Activated CD8-positive, alpha-beta memory T cell treated with anti-CD3 and anti-CD28 coated beads, Interleukin-2, amount 50 U/mL, for 24 hours (primary cell): Measurements from ENCODE around the gene AGPAT1.
"Not testable (repeated sequence)": the region's sequence is repeated elsewhere in the genome, so short reads cannot be mapped to it uniquely, and the experiment has no call there.

Experiments
- DNase-seq: peaks from one replicate; pipeline ENCODE4 v3.0.0-alpha.2; 2020; ENCODE audit errors: extremely low read depth

The AGPAT1 gene

DNA sequence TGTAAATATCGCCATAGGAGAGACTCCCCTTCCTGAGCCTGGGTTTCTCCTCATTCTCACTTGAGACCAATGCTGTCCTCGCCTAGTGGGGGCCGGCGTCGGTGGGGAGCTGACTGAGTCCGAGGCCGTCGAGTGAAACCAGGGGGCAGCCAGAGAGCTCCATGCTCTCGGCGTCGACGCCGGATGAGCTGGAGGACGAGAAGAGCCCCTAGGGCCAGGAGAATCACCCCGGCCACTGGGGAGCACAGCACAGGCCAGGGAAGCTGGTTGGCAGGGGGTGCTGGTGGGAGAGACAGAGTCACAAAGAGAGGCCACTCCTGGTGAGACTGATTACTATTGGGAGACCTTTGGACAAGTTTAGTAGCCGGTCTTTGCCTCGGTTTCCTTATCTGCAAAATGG, 23.0 kb upstream of the AGPAT1 start:
- no peak for DNase-seq

DNA sequence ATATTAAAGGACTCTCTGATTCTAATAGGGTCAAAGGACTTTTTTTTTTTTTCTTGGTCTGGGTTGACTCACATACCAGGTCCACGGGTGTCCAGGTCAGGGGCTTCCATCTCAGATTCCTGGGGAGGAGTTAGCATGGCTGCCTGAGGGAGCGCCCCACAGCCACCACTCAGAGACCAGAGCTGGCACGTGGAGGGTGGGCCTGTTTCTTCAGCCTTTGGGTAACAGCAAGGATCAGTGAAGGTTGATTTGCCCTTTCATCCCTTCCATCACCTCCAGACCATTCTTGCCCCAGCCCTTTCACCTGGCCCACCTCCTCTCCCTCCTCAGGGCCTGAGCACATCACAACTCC, 22.4 kb upstream of the AGPAT1 start:
- DNase-seq, result no peak

DNA sequence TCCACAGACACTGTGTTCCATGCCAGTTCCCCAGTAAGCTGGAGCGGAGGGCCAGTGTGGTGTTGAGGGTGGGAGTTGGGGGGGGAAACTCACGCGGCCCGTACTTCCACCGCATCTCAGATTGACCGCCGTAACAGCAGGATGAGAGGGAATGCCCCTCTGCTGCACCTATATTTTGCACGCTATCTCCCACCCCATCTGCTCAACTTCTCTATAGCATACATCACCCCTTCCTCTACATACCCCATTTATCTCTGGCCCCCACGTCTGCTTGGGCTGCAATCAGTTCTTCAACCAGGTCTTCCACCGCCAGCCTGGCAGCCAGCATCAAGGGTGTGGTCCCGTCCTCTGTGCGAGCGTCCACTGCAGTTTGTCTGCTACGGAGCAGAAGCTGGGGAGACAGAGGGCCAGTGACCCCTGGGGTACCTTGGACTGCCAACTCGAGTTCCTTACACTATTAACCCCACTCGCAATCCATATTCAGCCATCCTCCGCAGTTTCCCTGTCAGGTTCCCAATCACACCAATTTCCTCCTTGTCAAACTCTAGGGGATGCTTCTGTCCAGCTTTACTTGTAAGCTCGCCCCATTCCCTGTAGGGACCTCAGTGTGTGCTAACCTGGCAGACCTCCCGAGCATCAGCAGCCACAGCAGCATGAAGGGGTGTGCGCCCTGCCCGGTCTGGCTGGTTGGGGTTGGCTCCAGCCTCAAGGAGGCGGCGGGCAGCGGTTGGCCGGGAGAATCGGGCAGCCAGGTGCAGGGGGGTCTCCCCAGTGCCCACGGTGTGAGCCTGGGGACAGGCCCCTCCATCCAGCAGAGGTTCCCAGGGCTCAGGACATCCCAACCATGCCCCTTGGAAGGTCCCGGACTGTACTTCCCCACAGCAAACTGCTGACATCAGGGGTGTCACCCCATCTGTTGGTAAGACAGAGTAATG, 21.1 kb upstream of the AGPAT1 start:
- DNase-seq, result no peak

DNA sequence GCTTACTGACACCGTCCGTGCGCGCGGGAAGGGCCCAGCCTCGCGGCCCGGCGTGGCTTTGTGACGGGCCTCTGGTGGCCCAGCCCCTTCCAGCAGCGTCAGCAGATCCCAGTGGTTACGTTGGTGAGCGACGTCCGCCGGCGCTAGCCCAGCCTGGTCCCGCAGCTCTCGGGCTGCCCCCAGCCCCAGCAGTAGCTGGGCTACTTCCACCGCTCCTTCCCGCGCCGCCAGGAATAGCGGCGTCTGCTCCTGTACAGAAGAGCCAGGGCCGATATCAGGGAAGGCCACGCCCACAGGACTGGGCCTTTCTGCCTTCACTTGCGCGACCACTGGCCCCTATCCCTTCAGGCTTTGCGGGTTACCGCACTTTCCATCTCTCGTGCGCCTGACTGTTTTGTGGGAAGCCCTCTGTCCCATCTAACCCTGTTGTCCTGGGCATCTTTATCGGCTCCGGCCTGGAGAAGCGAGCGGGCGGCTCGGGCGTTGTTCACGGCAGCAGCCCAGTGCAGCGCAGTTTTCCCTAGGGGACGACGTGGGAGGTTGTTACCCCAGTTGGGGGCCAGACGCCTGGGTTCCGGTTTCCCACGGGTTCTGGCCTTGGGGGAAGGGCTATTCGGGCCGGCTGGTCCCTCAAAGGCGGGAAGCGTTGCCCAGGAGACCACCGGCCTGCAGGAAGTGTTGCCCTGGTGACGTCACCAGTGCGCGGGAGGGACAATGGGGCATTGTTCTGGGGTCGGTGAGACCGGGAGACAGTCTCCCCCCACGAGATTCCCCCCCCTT, 20.2 kb upstream of the AGPAT1 start:
- DNase-seq, result no peak

DNA sequence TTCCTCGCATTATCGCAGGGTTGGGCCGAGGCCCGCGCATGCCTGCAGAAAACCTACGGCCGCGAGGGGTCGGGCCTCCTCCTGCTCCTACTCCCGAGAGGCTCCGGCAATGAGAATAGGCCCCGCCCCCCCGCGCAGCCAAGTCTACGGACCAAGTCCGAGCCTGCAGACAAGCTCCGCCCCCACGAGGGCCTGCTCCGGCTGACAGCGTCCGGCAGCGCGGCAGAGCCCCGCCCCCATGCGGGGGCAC, 19.7 kb upstream of the AGPAT1 start:
- DNase-seq, result peak; percentile 100

DNA sequence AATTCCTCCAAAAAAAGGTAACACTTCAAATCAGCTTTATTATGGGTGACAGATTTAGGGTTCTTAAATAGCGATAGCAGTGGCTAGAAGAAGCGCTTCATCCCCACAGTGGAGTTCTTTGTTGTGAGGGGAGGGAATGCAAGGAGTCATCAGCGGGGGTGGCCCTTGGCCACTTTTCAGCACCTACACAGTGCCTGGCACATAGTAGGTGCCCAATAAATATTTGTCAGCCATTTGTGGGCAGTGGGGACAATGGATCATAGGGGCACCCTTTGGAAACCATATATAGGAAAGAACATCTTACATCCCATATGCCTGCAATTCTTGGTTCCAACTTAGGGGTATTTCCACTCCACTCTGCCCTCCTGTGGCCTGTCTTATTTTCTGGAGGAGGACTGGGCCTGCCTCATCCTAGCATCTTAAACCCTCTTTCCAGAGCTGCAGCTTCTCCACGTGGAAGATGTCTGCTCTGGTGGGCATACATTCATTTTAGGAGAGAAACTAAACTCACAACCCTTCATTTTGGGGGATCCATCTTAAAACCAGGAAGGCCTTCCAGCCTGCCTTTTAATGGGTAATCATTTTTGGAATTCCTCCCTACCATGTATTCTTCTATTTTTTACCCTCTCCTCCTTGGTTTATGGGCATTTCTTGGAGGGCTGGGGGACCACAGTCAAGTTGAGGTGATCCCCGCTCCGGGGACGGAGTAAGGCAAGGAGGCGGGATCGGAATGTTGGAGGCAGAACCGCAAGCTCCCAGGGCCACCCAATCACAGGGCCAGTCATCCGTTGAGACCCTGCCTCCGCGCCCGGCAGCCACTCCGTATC, 19.2 kb upstream of the AGPAT1 start:
- DNase-seq, result no peak

DNA sequence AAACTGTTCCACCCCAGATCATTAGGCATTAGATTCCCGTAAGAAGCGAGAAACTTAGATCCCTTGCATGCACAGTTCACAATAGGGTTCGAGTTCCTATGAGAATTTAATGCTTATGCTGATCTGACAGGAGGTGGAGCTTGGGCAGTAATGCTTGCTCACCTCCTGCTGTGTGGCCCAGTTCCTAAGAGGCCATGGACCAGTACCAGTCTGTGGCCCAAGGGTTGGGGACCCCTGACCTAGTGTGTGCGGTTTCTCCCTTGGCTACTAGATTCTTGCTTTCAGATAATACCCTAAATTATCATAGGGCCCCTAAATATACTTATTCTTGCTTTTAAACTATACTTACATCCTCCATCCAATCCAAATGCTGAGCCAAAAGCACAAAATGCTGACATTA, 18.5 kb upstream of the AGPAT1 start:
- no peak for DNase-seq

DNA sequence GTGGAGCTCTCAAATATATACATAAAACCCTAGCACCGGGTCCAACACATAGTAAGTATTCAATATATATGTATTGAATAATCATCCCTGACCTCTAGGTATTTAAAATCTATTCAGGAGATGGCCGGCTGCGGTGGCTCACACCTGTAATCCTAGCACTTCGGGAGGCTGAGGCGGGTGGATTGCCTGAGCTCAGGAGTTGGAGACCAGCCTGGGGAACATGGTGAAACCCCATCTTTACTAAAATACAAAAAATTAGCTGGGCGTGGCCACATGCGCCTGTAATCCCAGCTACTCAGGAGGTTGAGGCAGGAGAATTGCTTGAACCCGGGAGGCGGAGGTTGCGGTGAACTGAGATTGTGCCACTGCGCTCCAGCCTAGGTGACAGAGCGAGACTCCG, 17.2 kb upstream of the AGPAT1 start:
- not testable (repeated sequence) for DNase-seq

DNA sequence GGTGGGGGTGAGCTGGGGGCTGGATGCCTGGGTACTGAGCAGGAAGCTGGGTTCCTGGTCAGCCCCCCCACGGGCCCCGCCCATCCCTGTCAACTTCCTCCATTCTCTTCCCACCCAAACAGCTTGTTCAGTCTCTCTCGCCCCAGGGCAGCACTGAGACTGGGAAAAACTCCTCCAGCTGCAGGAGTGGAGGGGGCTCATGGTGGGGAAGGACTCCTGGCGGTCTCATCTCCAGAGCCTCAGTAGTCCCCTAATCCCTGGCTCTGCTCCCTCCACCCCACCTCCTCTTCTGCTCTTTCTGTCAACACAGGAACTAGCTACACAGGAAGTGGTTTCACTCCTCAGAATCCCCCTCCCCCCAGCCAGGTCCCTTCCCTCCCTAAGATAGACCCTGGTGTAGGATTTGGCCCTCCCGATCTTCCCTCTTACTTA, 16.7 kb upstream of the AGPAT1 start, which contains the start of gene GPSM3:
TSS of gene GPSM3 (minus strand) at position 36 of the 432 bp plus-strand sequence. CDS start 130 bp downstream, outside the sequence.
- DNase-seq, result no peak

DNA sequence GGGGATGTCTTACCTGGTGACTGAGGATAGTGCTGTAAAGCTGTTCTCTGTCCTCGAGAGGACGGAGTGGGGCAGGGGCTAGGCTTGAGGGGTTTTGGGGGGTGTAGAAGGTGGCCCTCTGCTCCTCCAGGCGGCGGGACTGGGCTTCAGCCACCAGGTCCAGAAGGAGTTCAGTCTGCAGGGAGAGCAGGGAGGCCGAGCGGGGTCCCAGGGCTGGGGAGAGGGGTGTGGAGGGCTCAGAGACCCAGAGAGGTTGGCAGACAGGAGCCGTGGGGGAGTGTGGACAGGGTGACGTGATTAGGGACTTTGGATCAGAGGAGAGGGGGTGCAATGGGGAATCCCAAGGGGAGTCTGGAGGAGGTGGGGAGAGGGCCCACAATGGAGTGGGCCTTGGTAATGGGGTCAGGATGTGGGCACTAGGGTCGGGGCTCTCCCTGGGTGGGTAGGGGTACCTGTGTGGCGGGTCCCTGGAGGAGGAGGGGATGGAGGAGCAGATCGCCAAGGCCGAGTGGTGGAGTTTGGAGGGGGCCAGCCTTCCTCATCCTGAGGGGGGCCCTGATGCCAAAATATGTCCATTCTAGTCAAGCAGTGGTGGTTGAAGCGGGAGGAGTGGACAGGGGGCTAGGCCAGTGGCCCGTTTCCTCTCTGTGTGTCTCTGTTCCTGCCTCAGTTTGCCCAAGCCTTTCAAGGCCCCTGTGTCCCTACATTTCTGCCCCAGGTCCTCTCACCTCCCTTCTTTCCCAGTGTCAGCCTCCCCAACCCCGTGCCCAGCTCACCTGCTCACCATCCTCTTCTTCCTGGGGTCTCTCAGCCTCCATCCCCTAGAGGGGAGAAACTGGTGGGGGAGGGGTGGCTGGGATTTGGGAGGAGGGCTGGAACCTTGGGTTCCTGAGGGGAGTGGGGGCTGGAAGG, 16.1 kb upstream of the AGPAT1 start:
- no peak for DNase-seq

DNA sequence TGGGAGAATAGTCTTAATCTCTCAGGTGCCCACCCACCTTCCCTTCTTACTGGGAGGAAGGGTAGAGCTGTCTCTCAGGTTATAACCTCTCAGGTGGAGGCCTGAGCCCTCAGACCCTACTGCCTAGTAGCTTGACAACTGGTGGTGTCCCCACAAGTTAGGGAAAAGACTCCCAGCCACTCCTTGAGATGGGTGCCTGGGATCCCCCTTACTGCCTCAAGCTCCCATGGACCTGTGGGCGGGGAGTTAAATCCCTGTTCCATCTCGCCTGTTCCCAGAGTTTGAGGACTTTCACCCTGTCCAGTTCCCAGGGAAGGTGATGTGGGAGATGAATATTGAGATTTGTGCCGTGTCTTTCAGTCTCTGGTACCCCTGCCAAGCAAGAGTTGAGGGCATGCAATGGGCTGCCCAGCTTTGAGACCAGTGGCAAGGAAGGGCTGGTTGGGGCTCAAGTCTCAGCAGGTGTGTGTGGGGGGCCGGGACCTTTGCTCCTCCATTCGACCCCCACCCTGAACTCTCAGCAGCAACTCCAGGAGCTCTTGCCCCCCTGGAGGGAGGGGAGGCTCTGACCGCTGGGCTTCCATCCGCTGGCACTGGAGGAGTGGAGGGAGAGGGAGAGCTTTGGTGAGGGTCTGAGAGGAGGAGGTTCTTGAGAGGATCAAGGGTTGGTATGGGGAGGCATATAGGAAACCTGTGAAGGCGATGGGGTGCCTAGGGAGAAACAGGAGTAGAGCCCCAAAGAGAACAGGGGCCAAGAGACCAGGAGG, 15.2 kb upstream of the AGPAT1 start:
- no peak for DNase-seq

DNA sequence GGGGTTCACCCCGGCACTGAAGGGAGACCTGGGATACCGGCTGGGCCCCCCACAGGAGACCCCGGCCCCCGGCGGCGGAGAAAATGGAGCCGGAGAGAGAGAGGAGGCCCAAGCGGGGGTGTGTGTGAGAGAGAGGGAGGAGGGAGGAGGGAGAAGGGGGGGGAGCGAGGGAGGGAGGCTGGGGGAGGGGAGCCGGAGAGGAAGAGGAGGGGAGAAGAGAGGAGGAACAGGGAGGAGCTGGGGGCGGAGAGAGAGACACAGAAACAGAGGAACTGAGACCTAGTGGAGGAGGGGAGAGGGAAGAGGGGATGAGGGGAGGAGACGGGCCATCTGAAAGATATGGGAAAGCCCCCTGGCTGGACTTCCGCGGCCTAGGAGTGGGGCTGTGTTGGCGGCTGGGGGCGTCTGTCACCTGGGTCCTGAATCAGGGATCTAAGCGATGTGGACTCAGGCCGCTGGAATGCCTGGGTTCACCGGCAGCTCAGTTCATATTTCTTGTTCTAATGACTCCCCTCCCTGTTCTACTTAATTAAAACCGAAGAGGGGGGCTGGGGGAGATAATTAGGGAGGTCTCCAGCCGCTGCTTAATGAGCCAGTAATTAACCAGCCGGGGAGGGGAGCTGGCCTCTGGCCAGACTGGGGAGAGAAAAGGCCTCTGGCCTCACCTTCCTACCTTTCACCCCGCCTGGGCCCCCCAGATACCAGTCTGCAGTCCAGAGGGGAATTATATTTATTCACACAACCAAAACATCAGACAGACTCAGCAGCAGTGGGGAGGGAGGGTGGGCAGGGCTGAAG, 14.4 kb upstream of the AGPAT1 start, which contains the start of gene PBX2:
TSS of gene PBX2 (minus strand) at position 149 of the 798 bp plus-strand sequence. CDS start 287 bp downstream, outside the sequence.
- no peak for DNase-seq

DNA sequence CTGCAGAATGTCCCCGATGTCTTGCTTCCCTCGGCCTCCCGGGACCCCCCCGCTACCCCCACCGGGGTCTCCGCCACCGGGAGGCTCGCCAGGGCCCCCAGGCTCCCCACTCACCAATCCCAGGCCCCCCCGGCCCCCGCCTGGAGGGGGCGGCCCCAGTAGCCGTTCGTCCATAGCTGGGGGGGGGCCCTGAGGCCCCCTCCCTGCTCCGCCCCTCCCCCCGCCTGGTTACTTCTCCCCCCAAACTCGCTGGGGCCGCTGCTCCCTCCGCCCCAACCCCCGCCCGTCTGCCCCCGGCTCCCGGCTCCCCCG, 13.8 kb upstream of the AGPAT1 start:
- no peak for DNase-seq

DNA sequence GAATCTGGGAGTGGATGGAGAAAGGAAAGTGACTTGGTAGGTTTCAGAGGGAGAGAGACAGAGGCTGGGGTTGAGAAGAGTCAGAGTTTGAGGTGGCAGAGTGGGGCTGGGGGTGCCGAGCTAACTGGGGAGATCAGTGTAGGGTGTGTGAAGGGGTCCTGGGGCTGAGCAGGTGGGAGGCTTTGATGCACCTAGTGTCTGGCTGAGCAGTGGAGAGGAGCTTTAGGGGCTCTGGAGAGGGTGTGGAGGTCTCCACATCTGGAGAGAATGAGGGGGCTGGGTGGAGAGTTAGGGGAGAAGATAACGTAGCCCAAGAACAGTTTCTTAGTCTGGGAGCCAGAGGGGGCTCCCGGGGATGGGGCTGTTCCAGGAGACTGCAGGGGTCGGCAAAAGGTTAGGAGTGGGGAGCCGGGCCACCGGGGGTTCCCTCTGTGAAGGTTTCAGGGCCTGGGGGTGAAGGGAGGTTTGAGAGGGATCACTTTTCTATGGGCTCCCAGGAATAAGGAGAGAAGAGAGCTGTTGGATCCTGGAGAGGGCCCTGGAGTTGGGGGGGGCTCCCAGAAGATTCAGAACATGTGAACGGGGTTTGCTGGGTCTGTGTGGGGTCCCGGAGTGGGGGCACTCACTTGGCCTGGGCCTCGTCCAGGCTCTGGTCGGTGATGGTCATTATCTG, 13.3 kb upstream of the AGPAT1 start:
- no peak for DNase-seq

DNA sequence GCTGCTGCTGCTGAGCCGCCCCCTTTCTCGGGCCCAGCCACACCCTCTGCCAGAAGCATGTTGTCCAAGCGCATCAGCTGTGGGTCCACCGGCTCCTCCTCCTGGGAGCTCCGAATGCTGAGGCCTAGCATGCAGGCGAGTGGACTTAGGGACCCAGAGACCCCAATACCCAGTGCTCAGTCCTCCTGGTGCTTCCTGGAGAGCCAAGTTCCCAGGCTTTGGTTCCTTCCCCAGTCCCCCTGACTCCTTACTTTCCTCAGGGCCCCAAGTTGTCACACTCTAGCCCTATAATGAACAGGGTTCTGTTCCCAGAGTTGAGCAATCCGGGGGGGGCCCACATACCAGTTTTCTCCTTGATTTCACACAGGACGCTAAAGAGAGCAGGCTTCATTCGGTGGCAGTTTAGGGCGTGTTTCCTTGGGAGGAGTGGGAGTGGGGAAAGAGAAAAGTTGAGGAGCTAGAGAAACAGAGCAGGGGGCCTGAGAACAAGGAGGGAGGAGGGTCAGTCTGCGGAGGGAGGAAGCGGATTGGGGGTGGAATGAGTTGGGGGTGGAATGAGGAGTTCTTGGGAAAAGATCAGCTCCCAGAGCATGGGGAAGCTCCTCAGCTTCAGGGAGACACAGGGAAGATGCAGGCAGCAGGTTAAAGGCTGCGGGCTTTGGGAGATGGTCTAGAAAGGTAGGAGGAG, 12.6 kb upstream of the AGPAT1 start:
- no peak for DNase-seq

DNA sequence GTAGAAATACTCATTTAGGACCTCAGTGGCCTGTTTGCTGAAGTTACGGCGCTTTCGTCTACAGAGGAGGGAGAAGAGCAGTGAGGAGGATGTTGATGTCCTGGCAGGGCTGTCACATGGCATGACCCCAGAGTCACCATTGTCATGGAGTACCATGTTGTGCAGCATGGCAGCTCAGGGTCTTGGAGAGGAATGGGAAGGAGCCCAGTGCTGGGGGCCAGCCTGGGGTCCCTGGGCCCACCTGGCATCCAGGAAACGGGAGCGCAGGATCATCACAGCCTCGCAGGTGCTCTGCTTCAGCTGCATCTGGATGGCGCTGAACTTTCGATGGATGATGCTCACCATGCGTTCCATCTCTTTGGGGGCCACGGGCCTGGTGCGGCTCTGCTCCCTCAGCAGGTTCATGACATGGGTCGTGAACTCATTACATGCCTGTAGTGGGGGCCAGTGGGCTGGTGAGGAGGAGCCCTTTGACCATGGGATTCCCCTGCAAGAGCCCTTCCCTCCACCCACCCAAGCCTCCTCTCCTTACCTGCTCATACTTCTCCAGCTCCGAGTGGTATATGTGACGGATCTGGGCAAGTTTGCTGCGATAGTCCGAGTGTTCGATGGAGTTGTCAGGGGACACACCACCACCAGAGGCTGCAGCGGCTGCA, 12.0 kb upstream of the AGPAT1 start:
- DNase-seq, result not testable (repeated sequence)

DNA sequence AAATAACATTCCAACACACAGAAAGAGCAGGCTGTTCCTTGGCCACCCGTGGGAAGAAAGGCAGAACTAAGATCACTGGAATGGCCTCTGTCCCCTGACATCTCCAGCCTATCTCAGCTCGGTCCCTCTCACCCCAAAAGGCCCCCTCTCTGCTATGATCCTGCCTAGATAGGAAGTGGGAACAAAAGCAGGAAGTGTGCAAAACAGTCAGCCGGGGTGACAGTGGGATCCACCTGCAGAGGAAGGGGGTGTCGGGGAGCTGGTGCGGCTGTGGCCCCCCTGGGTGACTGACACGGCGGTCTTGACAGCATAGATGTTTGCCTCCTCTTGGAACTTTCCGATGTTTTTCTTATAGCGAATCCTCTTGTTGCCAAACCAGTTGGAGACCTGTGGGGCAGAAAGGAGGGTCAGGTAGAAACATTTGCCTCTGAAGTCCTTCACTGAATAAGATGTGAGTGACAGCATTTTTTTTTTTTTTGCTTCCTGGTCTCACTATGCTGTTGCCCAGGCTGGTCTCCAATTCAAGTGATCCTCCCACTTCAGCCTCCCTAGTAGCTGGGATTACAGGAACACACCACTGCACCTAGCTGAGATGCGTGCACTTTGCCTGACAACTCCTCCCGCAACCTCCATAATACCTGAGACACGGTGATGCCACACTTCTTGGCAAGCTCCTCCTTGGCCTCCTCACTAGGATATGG, 11.3 kb upstream of the AGPAT1 start:
- no peak for DNase-seq
